Osteocyte (in vitro differentiated cells): Measurements from ENCODE around the gene KANK3. TPM values are rescaled to one million over a fixed set of nuclear protein-coding genes. Genes with fewer than 3 reads are reported as not detected.

Experiments
- DNase-seq: peaks from one replicate; pipeline ENCODE4 v3.0.0; 2021; ENCODE audit warnings: mixed read lengths; ENCODE audit not compliant: unreplicated experiment; ENCODE audit errors: extremely low spot score
- H3K27ac Mint-ChIP-seq: one replicate; pipeline ENCODE4 v1.8.0; 2021; ENCODE audit warnings: mild to moderate bottlenecking, mixed read lengths; ENCODE audit not compliant: unreplicated experiment
- H3K27me3 Mint-ChIP-seq: one replicate; pipeline ENCODE4 v1.8.0; 2021; ENCODE audit warnings: mixed read lengths; ENCODE audit not compliant: unreplicated experiment
- H3K36me3 Mint-ChIP-seq: one replicate; pipeline ENCODE4 v1.8.0; 2021; ENCODE audit warnings: mixed read lengths; ENCODE audit not compliant: unreplicated experiment
- H3K4me1 Mint-ChIP-seq: one replicate; pipeline ENCODE4 v1.8.0; 2021; ENCODE audit warnings: mixed read lengths; ENCODE audit not compliant: unreplicated experiment
- H3K4me3 Mint-ChIP-seq: one replicate; pipeline ENCODE4 v1.8.0; 2021; ENCODE audit warnings: mild to moderate bottlenecking, moderate library complexity, mixed read lengths; ENCODE audit not compliant: unreplicated experiment
- H3K9me3 Mint-ChIP-seq: one replicate; pipeline ENCODE4 v1.8.0; 2021; ENCODE audit warnings: mixed read lengths; ENCODE audit not compliant: unreplicated experiment
- total RNA-seq: library from RNA; stranded (reverse); gene quantifications from 2 replicates; pipeline ENCODE4 v1.2.1, GENCODE V29; 2021
- TF ChIP-seq, protein P1 (sequence below): fragments of 200-600 bp; sonication (generic); IDR thresholded peaks from 2 replicates; pipeline ENCODE4 v1.5.0; 2021; ENCODE audit warnings: antibody characterized with exemption, mild to moderate bottlenecking, moderate library complexity

The KANK3 gene
- total RNA-seq, 1 donor from 2014 or later, result 0.30 TPM

- Mint-ChIP-seq H3K4me1 (peaks cover 7% of the 10 kb centered on the region), H3K27ac (no peak overlapping the region), H3K36me3 (no peaks in the 10 kb centered on the region), H3K9me3 (no peaks in the 10 kb centered on the region), H3K27me3 (peaks cover 52% of the 10 kb centered on the region), H3K4me3 (no peak overlapping the region)
- TF ChIP-seq, protein P1, sequence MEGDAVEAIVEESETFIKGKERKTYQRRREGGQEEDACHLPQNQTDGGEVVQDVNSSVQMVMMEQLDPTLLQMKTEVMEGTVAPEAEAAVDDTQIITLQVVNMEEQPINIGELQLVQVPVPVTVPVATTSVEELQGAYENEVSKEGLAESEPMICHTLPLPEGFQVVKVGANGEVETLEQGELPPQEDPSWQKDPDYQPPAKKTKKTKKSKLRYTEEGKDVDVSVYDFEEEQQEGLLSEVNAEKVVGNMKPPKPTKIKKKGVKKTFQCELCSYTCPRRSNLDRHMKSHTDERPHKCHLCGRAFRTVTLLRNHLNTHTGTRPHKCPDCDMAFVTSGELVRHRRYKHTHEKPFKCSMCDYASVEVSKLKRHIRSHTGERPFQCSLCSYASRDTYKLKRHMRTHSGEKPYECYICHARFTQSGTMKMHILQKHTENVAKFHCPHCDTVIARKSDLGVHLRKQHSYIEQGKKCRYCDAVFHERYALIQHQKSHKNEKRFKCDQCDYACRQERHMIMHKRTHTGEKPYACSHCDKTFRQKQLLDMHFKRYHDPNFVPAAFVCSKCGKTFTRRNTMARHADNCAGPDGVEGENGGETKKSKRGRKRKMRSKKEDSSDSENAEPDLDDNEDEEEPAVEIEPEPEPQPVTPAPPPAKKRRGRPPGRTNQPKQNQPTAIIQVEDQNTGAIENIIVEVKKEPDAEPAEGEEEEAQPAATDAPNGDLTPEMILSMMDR, result no peak
- no peak for DNase-seq
Observed at GRCh38 chr19:8336660-8337059, 6.4 kb downstream of the KANK3 start.

DNA sequence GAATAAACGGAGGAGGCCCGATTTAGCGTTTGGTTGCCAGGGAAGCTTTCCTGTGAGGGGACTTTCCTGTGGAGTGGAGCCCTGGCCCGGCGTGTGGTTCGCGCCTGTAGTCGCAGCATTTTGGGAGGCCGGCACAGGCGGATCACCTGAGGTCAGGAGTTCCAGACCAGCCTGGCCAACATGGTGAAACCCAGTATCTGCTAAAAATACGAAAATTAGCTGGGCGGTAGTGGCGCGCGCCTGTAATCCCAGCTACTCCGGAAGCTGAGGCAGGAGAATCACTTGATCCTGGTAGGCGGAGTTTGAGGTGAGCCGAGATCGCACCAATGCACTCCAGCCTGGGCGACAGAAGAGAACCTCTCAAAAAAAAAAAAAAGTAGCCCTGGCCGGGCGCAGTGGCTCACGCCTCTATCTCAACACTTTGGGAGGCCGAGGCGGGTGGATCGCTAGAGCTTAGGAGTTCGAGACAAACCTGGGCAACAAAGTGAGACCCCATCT lies 6.9 kb downstream of the KANK3 start:
- DNase-seq, result no peak
- Mint-ChIP-seq H3K27ac (no peak overlapping the region), H3K27me3 (peaks cover 50% of the 10 kb centered on the region), H3K4me1 (peaks cover 7% of the 10 kb centered on the region), H3K9me3 (no peaks in the 10 kb centered on the region), H3K4me3 (peak overlapping the region; percentile 35), H3K36me3 (no peaks in the 10 kb centered on the region)
- TF ChIP-seq, protein P1, result no peak

- peaks cover 46% of the 10 kb centered on the region for H3K27me3 Mint-ChIP-seq
- DNase-seq, result no peak
- H3K4me3 Mint-ChIP-seq, result peak overlapping the region; percentile 35
- H3K36me3 Mint-ChIP-seq, result no peaks in the 10 kb centered on the region
- peaks cover 3% of the 10 kb centered on the region for H3K4me1 Mint-ChIP-seq
- TF ChIP-seq, protein P1, result peak; percentile 26
- H3K9me3 Mint-ChIP-seq, result no peaks in the 10 kb centered on the region
- no peak overlapping the region for H3K27ac Mint-ChIP-seq
Observed at GRCh38 chr19:8335343-8336071, 7.6 kb downstream of the KANK3 start.

DNA sequence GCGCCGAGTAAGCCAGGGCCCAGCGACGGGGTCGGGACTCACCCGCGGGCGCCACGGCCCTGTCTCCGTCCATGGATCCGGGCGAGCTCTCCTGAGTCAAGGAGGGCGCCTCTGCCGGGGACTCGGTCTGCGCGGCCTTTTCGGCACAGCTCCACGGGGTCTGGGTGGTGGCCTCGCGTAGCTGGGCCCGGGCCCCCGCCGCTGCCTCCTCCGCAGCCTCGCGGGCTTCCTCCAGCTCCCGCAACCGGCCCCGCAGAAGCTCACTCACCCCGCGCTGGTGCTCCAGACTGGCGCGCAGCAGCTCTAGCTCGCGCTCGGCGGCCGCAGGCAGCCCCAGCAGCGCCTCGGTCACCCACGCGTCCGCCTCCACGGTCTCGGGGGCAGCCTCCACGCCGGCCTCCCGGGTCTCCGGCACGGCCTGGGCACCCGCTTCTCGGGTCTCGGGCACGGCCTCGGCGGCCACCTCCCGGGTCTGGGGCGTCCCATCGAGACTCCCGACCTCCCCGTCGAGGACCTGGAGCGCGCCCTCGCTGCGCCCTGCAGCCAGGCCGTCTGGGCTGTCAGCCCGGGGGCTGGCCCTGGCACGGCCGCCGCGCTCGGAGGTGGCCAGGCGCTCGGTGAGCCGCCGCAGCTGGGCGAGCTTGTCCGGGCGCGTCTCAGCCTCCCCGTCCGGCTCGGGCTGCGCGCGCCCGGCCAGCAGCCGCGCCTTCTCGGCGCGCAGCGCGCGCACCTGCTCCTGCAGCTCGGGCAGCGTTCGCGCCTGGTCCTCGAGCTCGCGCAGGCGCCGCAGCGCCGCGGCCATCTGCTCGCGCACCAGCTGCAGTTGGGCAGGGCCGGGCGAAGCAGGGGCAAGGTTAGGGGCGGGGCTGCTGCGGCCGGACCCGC lies 8.4 kb downstream of the KANK3 start:
- no peak for DNase-seq
- Mint-ChIP-seq H3K27me3 (peaks cover 40% of the 10 kb centered on the region), H3K4me3 (no peak overlapping the region), H3K36me3 (no peaks in the 10 kb centered on the region), H3K27ac (no peak overlapping the region), H3K9me3 (no peaks in the 10 kb centered on the region), H3K4me1 (peaks cover 2% of the 10 kb centered on the region)
- TF ChIP-seq, protein P1, result no peak
